C1 segment of cervical spinal cord (tissue), 14 donors: Measurements from ENCODE around the gene NDC80.

Experiments used
- DNase-seq, 14 donors: peaks; one replicate each; lab custom pipeline; 2025; lab: John Stamatoyannopoulos, UW

The NDC80 gene

DNA sequence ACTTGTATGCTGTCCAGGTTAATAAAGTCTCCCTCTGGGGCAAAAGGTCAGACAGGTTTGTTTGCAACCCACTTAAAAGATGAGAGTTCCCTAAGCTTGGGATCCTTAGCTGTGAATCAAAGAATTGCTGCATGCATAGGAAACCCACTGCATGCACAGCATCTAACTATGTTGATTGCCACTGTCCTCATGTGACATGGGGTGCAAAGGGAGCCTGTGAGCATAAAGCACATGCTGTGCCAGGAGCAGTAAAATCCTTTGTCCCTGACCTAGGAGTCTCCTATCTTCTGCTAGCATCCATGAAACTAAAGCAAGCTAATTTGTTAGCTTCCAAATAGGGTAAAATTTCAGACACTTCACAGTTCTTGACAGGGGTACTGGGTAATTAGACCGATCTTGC lies 13.8 kb upstream of the NDC80 start:
- no peak for DNase-seq

GRCh38 chr18:2559249-2559648 lies 12.1 kb upstream of the NDC80 start:
- no peak for DNase-seq

GRCh38 chr18:2564373-2564772 lies 7.0 kb upstream of the NDC80 start:
- no peak for DNase-seq

DNA sequence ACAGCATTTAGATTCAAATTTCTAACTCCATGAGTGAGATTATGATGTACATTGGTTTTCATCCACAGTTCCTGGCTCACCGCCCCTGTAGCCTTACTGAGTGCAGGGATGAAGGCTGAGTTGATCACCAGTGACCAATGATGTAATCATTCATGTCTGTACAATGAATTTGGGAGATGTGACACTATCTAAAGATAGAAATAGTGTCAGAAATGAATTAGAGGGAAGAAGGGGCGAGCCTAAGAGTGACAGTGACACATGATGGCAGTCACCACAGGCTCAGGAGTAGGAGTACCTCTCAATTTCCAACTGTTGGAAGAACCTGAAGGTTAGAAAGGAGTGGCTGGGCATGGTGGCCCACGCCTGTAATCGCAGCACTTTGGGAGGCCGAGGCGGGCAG lies 3.2 kb upstream of the NDC80 start:
- DNase-seq = no peak

DNA sequence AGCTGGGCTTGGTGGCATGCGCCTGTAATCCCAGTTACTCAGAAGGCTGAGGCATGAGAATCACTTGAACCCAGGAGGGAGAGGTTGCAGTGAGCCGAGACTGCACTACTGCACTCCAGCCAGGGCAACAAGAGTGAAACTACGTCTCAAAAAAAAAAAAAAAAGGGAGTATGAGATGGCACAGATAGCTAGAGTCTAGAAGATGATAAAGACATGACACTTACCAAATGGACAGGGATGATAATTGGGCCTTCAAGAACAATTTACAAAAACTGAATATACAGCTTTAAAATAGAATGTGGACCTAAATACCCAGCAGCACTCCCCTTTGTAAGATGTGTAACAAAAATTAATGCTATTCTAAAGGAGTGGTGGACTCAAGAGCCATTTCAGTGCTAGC lies 2.8 kb upstream of the NDC80 start:
- DNase-seq = no peak

- no peak for DNase-seq
Measured at GRCh38 chr18:2569338-2570207, 1.8 kb upstream of the NDC80 start.

- peak in 12 of 14 donors; percentile 33 to 89 (median 78) for DNase-seq
Measured at GRCh38 chr18:2570772-2571199, 571 bp upstream of the NDC80 start.

DNA sequence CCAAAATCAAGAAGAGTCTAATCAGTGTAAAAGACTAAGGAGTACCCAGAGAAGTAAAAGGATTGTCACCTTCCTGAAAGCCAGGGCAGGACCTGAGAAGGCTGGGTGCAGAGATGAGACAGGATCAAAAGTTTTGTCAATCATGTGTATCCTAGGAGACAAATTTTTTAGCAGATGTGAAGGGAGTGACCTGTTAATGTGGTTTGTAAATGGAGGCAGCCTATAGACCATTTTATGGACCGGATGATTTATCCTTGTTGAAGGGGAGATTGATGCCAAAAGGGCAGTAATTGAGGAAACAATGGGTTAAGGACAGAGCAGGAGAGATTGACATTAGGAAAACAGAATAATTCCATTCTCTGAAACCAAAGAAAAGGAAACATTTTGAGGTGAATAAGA lies 813 bp downstream of the NDC80 start:
- DNase-seq = no peak

GRCh38 chr18:2572892-2573291 lies 1.5 kb downstream of the NDC80 start:
- DNase-seq = no peak

DNA sequence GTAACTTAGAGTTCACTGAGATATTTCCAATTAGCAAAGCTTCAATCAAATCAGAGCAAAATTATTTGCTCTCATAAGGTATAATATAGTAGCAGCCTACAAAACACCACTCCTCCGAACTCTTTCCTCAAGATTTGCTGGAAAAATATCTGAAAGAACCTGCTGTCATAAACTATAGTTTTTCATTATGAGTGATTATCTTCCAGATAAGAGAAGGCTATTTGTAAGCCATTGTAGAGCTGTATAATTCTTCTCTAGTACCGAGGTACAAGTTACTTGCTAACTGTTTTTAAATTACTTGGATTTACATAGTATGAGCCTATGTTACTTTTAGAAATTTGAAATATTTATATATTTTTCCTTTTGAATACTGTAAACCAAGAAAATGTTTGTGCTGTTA lies 2.1 kb downstream of the NDC80 start:
- DNase-seq = no peak

DNA sequence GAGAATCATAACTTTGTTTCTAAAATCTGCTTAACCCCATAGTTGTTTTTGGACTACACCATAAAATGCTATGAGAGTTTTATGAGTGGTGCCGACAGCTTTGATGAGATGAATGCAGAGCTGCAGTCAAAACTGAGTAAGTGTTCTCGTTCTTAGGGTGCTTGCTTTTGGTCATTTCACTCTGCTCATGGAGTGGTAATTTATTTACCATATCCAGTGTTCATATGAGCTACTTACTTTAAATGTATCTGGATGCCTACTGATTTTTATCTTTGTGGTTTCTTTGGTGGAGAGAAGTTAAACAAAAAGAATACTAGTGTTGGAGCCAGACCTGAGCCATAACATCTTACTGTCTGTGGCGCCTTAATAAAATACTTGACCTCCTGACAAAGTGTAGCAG lies 16.4 kb downstream of the NDC80 start:
- DNase-seq = no peak

DNA sequence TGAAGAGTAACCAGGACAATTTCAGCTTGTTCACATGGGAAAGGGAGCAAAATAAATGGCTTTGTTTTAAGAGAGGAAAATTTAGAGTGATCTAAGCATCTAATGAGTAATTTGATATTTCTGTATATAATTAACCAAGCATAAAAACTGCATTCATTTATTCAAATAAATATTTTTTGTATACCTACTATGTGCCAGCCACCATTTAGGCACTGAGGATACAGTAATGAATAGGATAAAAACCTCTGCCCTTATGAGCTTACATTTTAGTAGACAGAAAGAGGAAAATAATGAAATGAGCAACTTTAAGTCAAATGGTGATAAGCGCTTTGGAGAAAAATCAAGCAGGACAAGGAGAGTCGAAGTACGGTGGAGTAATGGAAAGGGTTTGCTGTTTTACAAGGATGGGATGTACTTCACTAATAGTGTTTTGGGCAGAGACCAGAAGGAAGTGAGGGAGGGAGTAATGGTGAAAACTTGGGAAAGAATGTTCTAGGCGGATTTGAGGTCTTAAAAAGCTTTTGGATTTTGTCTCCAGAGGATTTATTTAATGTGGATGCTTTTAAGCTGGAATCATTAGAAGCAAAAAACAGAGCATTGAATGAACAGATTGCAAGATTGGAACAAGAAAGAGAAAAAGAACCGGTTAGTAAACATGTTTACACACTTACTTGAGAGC lies 17.4 kb downstream of the NDC80 start:
- DNase-seq = no peak

GRCh38 chr18:2589345-2590068 lies 18.1 kb downstream of the NDC80 start:
- no peak for DNase-seq

DNA sequence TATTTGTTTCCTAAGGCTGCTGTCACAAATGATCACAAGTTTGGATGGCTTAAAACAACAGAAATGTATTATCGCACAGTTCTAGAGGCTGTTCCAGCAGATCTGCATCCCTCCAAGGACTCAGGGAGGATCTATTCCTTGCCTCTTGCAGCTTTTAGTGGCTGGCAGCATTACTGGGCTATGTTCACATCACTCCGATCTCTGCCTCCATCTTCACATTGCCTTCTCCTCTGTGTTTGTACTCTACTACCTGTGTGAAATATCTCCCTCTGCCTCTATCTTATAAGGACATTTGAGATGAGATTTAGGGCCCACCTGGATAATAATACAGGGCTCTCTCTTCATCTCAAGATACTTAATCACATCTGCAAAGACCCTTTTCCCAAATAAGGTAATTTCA lies 18.9 kb downstream of the NDC80 start:
- DNase-seq = no peak

- DNase-seq = no peak
Measured at GRCh38 chr18:2597639-2598038, 26.3 kb downstream of the NDC80 start.

- DNase-seq = no peak
Measured at GRCh38 chr18:2602844-2603243, 31.5 kb downstream of the NDC80 start.

DNA sequence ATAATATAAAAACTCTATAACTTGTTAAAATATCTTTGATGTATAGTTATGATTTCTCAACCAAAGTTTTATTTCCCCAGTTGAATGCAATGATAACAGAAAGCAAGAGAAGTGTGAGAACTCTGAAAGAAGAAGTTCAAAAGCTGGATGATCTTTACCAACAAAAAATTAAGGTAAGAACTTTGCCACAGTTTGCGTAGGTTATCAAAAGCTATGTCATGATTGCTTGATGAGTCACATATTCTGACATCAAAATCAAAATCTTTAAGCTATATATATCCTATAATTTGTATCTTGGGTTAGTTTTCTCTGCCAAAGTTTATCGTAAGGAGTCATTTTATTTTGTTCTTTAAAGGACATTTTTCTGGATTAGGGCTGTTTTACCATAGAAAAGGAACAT lies 35.0 kb downstream of the NDC80 start:
- DNase-seq = no peak

DNA sequence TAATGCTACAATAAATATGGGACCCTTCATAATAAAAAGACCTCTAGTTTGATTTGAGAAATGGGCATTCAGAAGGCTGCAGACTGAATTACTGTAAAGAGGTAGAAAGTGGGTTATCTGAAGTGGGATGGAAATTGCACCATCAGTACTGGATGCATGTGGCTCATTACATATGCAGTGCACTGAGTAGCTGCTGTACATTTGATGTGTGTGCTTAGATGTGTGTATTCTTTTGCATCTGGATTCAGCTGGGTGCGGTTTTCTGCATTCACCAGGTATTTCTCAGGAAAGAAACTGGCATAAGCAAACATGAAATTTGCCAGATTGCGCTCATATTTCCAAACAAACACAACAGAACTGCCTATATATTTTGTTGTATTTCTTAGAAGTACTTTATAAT lies 38.2 kb downstream of the NDC80 start:
- DNase-seq = no peak

GRCh38 chr18:2610549-2610948 lies 39.2 kb downstream of the NDC80 start:
- DNase-seq = no peak

GRCh38 chr18:2612996-2613395 lies 41.6 kb downstream of the NDC80 start:
- DNase-seq = no peak

DNA sequence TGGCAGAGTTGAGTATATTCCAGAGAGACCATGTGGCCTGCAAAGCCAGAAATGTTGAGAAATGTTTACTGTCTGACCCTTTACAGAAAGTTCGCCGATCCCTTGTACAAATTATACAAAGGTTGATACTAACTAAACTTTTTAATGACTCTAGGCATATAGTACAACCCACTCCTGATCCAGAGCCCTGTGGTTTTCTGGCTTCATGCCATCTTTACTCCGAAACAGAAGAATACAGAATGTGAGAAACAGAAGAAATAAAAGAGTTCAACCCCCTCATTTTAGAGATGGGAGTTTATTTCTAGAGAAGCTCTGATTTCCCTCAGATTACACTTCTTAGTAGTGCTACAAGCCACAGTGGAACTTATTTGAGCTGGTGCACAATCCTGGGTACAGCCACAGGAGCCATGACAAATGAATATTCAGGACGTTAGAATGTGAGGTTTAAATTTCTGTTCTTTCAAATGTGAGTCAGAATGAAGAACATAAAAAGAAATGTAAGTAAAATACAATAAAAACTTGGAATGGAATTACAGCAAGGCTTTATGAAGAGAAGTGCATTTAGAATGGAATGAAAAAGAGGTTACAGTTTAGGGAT lies 46.1 kb downstream of the NDC80 start:
- DNase-seq = no peak

DNA sequence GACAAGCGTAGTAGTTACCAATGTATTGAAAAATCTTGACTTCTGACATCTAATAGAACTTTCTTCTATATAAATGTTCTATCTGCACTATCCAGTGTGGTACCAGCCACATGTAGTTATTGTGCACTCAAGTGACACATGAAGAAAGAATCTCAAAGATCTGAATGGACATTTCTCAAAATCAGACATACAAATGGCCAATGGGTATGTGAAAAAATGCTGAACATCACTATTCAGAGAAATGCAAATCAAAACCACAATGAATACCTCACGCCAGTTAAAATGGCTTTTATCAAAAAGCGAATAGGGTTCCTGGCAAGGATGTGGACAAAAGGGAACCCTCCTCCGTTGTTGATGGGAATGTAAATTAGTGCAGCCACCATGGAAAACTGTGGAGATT lies 46.7 kb downstream of the NDC80 start:
- no peak for DNase-seq
